SK-MEL-5 (cell line): Measurements from ENCODE around the gene OR4F16. TPM values are rescaled to one million over a fixed set of nuclear protein-coding genes. Genes with fewer than 3 reads are reported as not detected.
"Not testable (repeated sequence)": the region's sequence is repeated elsewhere in the genome, so short reads cannot be mapped to it uniquely, and the experiment has no call there.

Experiments used
- DNase-seq: peaks from one replicate; pipeline ENCODE4 v3.0.0-alpha.2; 2016; ENCODE audit warnings: low read depth, low spot score
- in situ Hi-C: cut with HindIII; loops from 2 replicates; pipeline ENCODE4 v1.10.0; 2016; ENCODE audit warnings: low sequenced_read_pairs, high pct_unique_total_duplicates, low pct_unique_long_range_greater_than_20kb
- polyA plus RNA-seq, 2 experiments: library from polyadenylated mRNA; depleted of rRNA; stranded (reverse); fragments of >200 nt; gene quantifications; 2 replicates each; pipeline ENCODE4 v1.2.3, GENCODE V29; 2015
- total RNA-seq: library from RNA; depleted of rRNA; stranded (reverse); fragments of >200 nt; shearing (Covaris generic); gene quantifications from 2 replicates; pipeline ENCODE4 v1.2.3, GENCODE V29; 2014; rRNA removed

Gene OR4F16, protein sequence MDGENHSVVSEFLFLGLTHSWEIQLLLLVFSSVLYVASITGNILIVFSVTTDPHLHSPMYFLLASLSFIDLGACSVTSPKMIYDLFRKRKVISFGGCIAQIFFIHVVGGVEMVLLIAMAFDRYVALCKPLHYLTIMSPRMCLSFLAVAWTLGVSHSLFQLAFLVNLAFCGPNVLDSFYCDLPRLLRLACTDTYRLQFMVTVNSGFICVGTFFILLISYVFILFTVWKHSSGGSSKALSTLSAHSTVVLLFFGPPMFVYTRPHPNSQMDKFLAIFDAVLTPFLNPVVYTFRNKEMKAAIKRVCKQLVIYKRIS
- not detected in 2 replicates for total RNA-seq
- not detected in 2 replicates for polyA plus RNA-seq (2015; cell fraction: cytosol; rRNA removed)
- 1.2 and 1.4 TPM in 2 replicates for polyA plus RNA-seq (2015; cell fraction: nucleus; rRNA removed)

- in situ Hi-C loops, DNase-seq: not testable (repeated sequence)
Observed at GRCh38 chr1:686554-686953, at the start of gene OR4F16. OR4F16 (minus strand) TSS chr1:686654; CDS start chr1:686654, 0 bp downstream.

- DNase-seq, in situ Hi-C loops: not testable (repeated sequence)
Observed at GRCh38 chr1:733649-734048, 47.2 kb upstream of the OR4F16 start.

DNA sequence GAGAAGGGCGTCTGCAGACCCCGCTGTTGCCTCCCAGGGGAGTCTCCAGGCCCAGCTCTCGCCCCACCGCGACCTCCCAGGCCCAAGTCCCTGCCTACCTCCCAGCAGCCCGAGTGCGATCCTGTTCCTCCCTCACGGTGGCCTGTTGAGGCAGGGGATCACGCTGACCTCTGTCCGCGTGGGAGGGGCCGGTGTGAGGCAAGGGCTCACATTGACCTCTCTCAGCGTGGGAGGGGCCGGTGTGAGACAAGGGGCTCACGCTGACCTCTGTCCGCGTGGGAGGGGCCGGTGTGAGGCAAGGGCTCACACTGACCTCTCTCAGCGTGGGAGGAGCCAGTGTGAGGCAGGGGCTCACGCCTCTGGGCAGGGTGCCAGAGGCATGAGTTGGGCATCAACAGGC is 40.6 kb upstream of the OR4F16 start:
- in situ Hi-C loops, DNase-seq: not testable (repeated sequence)

Other genes with a start within 250 kb of the OR4F16 start
- not detected in 2 replicates for gene OR4F29, start 235.0 kb downstream of the OR4F16 start, total RNA-seq
- gene SAMD11, start 237.3 kb upstream of the OR4F16 start, total RNA-seq: not detected in 2 replicates